Upper lobe of right lung (tissue), 1 donor: Measurements from ENCODE around the gene MSH3. TPM values are rescaled to one million over a fixed set of nuclear protein-coding genes. Genes with fewer than 3 reads are reported as not detected.

Experiments used
- ATAC-seq: fragments of 200-7000 bp; cut with Tn5 transposase; one replicate; pipeline ENCODE4 v1.9.1; 2020; ENCODE audit warnings: mild to moderate bottlenecking, moderate library complexity
- DNase-seq: peaks from one replicate; pipeline ENCODE4 v3.0.0-alpha.2; 2020
- H3K27ac ChIP-seq: fragments of 200-600 bp; one replicate; pipeline ENCODE4 v1.8.0; 2022
- H3K27me3 ChIP-seq: fragments of 200-600 bp; one replicate; pipeline ENCODE4 v1.8.0; 2022; ENCODE audit warnings: mild to moderate bottlenecking
- H3K36me3 ChIP-seq: fragments of 200-600 bp; one replicate; pipeline ENCODE4 v1.8.0; 2022
- H3K4me1 ChIP-seq: fragments of 200-600 bp; one replicate; pipeline ENCODE4 v1.8.0; 2022
- H3K4me3 ChIP-seq: fragments of 200-600 bp; one replicate; pipeline ENCODE4 v1.8.0; 2022; ENCODE audit warnings: mild to moderate bottlenecking
- H3K9me3 ChIP-seq: fragments of 200-600 bp; one replicate; pipeline ENCODE4 v1.8.0; 2022
- intact Hi-C: fragments of 100-400 bp; cut with DNase I; formaldehyde crosslinking; loops from one replicate; pipeline ENCODE4 v1.11.0; 2022
- total RNA-seq: library from RNA; stranded (reverse); fragmentation: NEBNext Ultra II Directional; extraction: Animal tissue kit (Norgen Biotek cat#: 25700); gene quantifications from one replicate; pipeline ENCODE4 v1.2.1, GENCODE V29; 2021
- TF ChIP-seq, protein P1 (sequence below): fragments of 200-600 bp; IDR thresholded peaks from one replicate; pipeline ENCODE4 v1.8.0; 2022; ENCODE audit warnings: antibody characterized with exemption
- donor health status: DM: no; HTN: yes; CAD: no; lungs with severe emphysema.

MSH3 gene
- total RNA-seq, 1 donor from 2014 or later: 13.7 TPM

DNA sequence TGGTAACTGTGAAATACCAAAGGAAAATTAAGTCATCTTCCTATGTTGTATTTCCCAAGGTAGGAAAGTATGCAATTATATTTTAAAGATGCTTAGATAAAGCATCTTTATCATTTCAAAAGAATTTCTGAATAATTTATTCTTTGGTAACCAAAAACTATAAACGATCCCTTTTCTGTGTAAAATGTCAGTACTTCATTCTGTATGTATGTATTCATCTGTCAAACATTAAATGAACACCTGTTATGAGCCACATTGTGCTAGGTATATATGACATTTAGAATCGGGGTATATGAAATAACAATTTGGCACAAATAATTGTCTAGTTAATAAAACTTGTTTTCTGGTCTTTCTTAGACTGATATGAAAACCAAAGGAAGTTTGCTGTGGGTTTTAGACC lies 89.7 kb downstream of the MSH3 start:
- no peaks in the 10 kb centered on the region for H3K27me3 ChIP-seq
- no peaks in the 10 kb centered on the region for H3K9me3 ChIP-seq
- H3K4me1 ChIP-seq: no peaks in the 10 kb centered on the region
- no peak for DNase-seq
- H3K36me3 ChIP-seq: peaks cover 44% of the 10 kb centered on the region
- ATAC-seq: no peak
- TF ChIP-seq, protein P1, sequence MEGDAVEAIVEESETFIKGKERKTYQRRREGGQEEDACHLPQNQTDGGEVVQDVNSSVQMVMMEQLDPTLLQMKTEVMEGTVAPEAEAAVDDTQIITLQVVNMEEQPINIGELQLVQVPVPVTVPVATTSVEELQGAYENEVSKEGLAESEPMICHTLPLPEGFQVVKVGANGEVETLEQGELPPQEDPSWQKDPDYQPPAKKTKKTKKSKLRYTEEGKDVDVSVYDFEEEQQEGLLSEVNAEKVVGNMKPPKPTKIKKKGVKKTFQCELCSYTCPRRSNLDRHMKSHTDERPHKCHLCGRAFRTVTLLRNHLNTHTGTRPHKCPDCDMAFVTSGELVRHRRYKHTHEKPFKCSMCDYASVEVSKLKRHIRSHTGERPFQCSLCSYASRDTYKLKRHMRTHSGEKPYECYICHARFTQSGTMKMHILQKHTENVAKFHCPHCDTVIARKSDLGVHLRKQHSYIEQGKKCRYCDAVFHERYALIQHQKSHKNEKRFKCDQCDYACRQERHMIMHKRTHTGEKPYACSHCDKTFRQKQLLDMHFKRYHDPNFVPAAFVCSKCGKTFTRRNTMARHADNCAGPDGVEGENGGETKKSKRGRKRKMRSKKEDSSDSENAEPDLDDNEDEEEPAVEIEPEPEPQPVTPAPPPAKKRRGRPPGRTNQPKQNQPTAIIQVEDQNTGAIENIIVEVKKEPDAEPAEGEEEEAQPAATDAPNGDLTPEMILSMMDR: no peak
- no peak overlapping the region for H3K4me3 ChIP-seq
- H3K27ac ChIP-seq: no peak overlapping the region
- intact Hi-C loops: no loop called here

DNA sequence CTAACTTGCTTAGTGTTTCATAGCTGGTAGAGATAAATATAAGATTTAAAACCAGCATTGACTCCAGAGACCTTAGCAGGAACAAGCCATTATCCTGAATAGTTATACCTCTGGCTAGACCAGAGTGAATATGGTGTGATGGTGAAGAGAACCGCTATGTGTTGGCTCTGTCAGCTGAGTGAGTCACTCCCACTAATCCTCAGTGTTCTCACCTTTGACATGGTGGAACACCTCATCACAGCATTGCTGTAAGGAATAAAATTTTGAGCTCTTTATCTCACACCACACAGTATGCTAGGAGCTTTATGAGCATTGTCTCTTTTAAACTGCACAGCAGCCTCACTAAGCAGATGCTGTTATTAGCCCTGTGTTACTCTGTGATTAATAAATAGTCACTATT lies 91.0 kb downstream of the MSH3 start:
- Histone ChIP-seq H3K9me3 (no peaks in the 10 kb centered on the region), H3K27me3 (no peaks in the 10 kb centered on the region), H3K27ac (no peak overlapping the region), H3K36me3 (peaks cover 44% of the 10 kb centered on the region), H3K4me1 (no peaks in the 10 kb centered on the region), H3K4me3 (no peak overlapping the region)
- intact Hi-C loops: no loop called here
- ATAC-seq: no peak
- no peak for DNase-seq
- TF ChIP-seq, protein P1: no peak

DNA sequence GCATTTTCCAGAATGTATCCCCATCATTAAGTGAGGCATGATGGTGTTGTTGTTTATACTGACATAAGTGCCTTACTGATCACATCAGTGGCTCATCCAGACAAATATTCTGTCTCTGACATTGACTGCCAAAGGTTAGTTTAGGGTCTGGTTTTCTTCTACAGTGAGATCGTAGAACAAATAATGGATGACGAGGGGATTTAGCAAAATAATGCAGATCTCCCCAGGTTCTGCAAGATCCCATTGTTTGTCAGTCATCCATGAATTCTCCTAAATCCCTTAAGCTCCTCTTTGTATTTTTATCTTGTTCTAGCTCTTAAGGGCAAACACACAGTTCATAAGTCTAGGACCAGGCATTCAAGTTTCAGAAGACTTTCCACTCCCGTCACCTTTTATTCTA lies 93.5 kb downstream of the MSH3 start:
- no peak overlapping the region for H3K27ac ChIP-seq
- no peak for ATAC-seq
- H3K36me3 ChIP-seq: peaks cover 32% of the 10 kb centered on the region
- H3K4me3 ChIP-seq: no peak overlapping the region
- intact Hi-C loops: no loop called here
- no peaks in the 10 kb centered on the region for H3K4me1 ChIP-seq
- no peak for DNase-seq
- no peaks in the 10 kb centered on the region for H3K27me3 ChIP-seq
- no peaks in the 10 kb centered on the region for H3K9me3 ChIP-seq
- TF ChIP-seq, protein P1: no peak

DNA sequence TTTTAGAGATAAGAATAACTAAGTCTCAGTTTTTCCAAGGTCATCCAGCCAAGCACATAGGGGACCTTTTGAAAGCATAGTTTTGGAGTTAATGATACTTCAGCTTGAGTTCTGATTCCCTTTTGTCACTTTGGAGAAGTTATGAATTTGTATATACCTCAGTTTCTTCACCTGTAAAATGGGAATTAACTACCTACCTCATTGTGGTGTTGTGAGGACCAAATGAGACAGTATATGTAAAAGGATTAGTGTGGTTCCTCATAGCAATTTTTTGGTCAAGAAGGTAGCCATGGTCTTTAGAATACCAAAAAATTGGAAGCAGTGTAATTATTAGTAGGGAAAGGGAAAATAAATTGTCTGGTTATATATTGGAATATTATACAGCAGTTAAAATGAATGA lies 98.0 kb downstream of the MSH3 start:
- no peak overlapping the region for H3K27ac ChIP-seq
- H3K9me3 ChIP-seq: no peaks in the 10 kb centered on the region
- H3K4me1 ChIP-seq: peaks cover 4% of the 10 kb centered on the region
- no peaks in the 10 kb centered on the region for H3K36me3 ChIP-seq
- H3K4me3 ChIP-seq: no peak overlapping the region
- no peak for DNase-seq
- intact Hi-C loops: no loop called here
- TF ChIP-seq, protein P1: no peak
- H3K27me3 ChIP-seq: no peaks in the 10 kb centered on the region
- ATAC-seq: no peak

DNA sequence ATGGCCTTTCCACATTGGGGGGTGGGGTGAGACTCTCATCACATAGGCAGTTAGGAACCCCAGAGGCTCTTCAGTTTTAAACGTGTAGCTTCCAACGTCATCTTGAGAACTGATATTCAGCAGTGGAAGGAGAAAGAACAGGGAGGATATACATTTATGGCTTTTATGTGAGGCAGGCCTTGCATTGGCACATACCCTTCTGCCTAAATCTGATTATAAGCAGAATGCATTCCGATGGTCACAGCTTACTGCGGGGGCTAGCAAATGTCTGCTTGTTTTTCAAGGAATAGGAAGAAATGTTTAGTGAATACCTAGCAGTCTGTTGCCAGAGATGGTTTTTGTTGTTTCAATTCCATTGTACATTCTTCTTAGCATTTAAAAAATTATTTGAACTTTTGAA lies 99.3 kb downstream of the MSH3 start:
- H3K36me3 ChIP-seq: no peaks in the 10 kb centered on the region
- no peak overlapping the region for H3K4me3 ChIP-seq
- TF ChIP-seq, protein P1: no peak
- DNase-seq (no peak), ATAC-seq (no peak)
- H3K27ac ChIP-seq: no peak overlapping the region
- intact Hi-C loops: no loop called here
- H3K27me3 ChIP-seq: no peaks in the 10 kb centered on the region
- H3K4me1 ChIP-seq: peaks cover 4% of the 10 kb centered on the region
- no peaks in the 10 kb centered on the region for H3K9me3 ChIP-seq

DNA sequence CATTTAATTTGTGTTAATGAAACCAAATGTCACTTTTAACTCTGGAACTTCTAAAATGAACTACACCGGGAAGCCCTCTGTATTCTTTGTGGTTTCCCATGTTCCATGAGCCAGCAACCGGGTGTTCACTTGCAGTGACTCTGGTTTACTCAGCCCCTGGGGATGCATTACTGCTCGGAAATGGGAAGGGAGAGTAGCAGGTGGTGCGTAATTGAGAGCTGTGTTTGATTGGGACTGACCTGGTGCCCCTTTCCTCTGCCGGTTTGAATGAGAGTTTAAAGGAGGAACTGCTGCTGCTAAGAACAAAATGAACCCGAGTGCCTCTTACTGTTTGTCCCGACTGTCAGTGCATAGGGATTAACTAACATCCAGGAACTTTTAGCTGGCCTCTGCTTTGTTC lies 100.4 kb downstream of the MSH3 start:
- H3K9me3 ChIP-seq: no peaks in the 10 kb centered on the region
- no peak overlapping the region for H3K4me3 ChIP-seq
- ATAC-seq (peak; percentile 53), DNase-seq (no peak)
- TF ChIP-seq, protein P1: no peak
- intact Hi-C loops: no loop called here
- H3K36me3 ChIP-seq: no peaks in the 10 kb centered on the region
- H3K27me3 ChIP-seq: no peaks in the 10 kb centered on the region
- H3K4me1 ChIP-seq: peaks cover 4% of the 10 kb centered on the region
- peak overlapping the region; percentile 2 for H3K27ac ChIP-seq
